Spinal cord (tissue), 4 donors: ENCODE measurements around the gene HSFX4. TPM values are rescaled to one million over a fixed set of nuclear protein-coding genes. Genes with fewer than 3 reads are reported as not detected.

Experiments used
- polyA plus RNA-seq, 2 donors: library from polyadenylated mRNA; unstranded; fragments of 120-200 nt; gene quantifications; one replicate each; pipeline ENCODE4 v1.2.1, GENCODE V29; 2013; ENCODE audit not compliant: insufficient read length in 2 of 2
- total RNA-seq, 2 donors: library from RNA; depleted of rRNA in 1 of 2; stranded (reverse); fragments of 120-200 nt in 1 of 2; fragments of >200 nt in 1 of 2; gene quantifications; one replicate each; pipeline versions ENCODE4 v1.2.3 to v1.2.4, GENCODE V29; 2013 to 2014

Gene HSFX4
- total and polyA plus RNA-seq, 4 donors: 0.33 TPM; not detected in 3

Other genes starting within 250 kb of the HSFX4 start
- not detected for gene MAGEA11, start 217.5 kb upstream of the HSFX4 start, total RNA-seq
- not detected for gene MAGEA11, start 217.5 kb upstream of the HSFX4 start, polyA plus RNA-seq
- gene HSFX1, start 155.5 kb upstream of the HSFX4 start, total RNA-seq: 1 to 10 TPM; 2.2 to 3.5 TPM
- 1 to 10 TPM; 3.2 to 6.0 TPM for gene HSFX1, start 155.5 kb upstream of the HSFX4 start, polyA plus RNA-seq
- gene MAGEA9, start 147.6 kb upstream of the HSFX4 start, total RNA-seq: not detected
- gene MAGEA9, start 147.6 kb upstream of the HSFX4 start, polyA plus RNA-seq: not detected
- not detected for gene MAGEA8, start 48.4 kb upstream of the HSFX4 start, total RNA-seq
- gene MAGEA8, start 48.4 kb upstream of the HSFX4 start, polyA plus RNA-seq: under 1 TPM; 0.14 to 0.36 TPM
- gene EOLA2, start 8.9 kb downstream of the HSFX4 start, total RNA-seq: 10 to 100 TPM; 14.2 to 29.4 TPM
- gene EOLA2, start 8.9 kb downstream of the HSFX4 start, polyA plus RNA-seq: 10 to 100 TPM; 37.0 to 39.5 TPM